Stimulated activated CD8-positive, alpha-beta memory T cell treated with anti-CD3 and anti-CD28 coated beads, Interleukin-7, amount 100 ng/mL, for 4 hours (primary cell): Measurements from ENCODE around the gene ANKRD11.
A peak's percentile ranks its signal among the peaks of the same experiment; 100 is the strongest.

Experiments used
- DNase-seq, 2 donors: peaks; one replicate each; pipeline ENCODE4 v3.0.0-alpha.2; 2020; ENCODE audit warnings: low read depth in 2 of 2

Gene ANKRD11

DNA sequence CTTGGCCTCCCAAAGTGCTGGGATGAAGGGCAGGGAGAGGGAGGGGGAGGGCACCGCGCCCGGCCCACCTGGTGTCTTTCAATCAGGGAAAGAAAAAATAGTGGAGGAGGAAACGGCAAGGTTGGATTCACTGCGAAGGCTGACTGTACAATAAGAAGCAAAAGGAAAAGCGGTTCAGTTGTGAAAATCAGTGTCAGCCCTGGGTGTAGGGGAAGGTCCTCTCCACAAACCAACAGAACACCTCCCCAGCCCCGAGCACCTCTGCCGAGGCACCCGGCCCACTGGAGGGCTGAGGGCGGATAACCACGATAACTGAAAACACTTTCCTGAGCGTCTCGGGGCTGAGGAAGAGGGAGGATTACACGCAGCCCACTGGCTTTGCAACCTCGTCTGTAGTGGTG, 16.4 kb upstream of the ANKRD11 start:
- DNase-seq: peak in 1 of 2 donors; percentile 26

DNA sequence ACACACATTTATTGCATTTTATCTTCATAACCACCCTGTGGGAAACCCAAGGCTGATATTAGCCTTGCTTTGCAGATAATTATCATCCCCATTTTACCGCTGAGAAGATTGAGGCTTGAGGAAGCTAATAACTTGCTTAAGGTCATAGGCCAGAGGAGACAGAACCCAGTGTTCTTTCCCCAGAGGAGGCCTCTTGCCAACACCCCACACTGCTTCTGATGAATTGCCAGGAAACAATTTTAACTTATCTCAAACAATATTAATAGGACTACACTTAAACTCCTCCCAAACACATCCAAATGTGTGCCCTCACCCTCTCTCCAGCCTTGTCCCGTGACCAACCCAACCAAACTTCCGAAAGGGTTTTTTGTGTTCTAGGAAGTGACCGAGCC, 15.7 kb upstream of the ANKRD11 start:
- no peak for DNase-seq

DNA sequence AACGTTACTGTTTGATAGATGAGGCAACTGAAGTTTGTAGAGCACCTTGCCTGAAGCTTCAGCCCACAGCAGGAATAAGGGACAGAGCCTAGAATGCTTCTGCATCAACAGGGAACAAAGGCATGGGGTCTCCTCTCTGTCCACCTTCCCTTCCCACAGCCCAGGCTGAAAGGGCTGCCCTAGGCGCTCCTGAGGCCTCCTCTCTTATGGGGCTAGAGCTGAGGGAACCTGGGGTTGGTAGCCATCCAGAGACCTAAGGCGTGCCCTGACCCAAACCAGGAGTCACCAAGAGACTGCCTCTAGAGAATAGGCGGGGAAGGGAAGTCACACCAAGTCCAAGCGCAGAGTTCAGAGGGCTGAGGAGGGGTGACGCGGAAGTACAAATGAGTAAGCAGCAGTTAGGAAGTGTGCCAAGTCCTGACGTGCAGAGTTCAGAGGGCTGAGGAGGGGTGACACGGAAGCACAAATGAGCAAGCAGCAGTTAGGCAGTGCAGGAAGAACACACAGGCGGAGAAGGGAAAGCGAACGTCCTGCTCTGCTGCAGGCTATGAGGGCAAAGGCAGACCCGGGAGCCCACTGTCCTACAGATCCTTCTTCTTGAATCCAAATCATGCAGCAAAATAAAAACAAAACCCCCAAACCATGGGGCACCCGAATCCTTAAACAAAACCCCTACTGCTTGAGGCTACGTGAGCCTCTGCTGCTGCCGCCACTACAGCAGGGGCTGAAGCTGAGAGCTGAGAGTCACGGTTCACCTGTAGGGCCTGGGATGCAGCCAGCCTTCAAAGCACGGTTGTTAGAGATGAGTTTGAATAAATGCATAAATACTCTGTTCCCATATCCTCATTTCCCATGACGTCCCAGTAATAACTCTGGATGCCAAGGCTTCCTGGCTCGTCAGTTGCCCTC, 15.1 kb upstream of the ANKRD11 start:
- DNase-seq: peak; percentile 79 to 87

DNA sequence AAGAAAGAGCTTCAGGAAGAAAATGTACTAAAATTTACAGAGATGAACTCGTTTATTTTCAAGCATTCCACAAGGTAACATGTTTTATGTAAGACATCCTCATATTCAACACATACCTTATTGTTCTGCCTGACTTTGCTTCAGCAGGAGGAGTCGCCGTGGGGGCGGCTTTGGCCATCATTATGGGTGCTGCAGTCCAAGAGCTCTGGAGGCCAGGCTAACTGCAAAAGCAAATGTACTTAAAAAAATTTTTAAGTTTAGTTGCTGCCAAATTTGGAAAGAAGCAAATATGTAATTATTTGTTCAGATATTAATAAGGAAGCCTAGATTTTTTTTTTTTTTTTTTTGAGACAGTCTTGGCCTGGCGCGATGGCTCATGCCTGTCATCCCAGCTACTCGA, 13.7 kb upstream of the ANKRD11 start:
- DNase-seq: no peak

DNA sequence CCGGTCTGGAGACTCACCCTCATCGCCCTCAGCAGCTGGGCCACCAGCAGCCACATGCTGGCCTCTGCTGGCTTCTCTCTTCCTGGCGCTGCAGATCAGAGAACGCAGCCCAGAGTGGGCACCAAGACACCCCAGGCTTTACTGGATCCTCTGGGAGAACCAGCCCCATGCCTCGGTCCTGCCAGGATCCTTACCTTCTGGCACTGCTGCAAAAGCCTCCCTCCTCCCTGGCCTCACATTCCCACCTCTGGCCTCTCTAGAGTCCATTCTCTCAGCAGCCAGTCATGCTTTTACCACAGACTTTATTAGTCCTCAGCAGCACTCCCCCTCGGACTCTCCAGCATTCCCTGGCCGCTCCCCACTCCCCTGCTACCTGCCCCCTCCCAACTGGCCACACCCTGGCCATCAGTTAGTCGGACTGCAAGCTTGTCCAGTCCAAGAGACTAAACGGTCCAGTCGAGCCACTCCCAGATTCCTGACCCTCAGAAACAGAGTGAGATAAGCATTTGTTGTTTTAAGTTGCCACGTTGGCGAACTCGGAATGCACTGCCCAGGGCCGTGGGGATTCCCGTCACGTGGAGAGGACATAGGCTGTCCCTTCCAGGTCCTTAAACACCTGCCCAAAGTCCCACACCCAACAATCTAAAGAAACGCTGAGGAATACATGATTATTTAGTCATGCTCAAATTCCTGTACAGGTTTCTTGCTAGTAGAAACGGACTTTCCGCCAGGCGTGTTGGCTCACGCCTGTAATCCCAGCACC, 11.9 kb upstream of the ANKRD11 start:
- no peak for DNase-seq

DNA sequence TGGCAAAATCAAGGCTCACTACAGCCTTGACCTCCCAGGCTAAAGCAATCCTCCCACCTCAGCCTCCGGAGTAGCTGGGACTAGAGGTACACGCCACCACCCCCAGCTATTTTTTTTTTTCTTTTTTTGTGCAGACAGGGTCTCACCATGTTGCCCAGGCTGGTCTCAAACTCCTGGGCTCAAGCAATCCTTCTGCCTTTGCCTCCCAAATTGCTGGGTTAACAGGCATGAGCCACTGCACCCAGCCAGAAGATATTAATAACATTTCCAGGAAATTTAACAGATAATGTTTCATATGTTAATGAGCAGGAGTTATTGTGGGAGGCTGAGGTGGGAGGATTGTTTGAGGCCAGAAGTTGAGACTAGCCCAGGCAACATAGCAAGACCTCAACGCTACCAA, 9.4 kb upstream of the ANKRD11 start:
- no peak for DNase-seq

DNA sequence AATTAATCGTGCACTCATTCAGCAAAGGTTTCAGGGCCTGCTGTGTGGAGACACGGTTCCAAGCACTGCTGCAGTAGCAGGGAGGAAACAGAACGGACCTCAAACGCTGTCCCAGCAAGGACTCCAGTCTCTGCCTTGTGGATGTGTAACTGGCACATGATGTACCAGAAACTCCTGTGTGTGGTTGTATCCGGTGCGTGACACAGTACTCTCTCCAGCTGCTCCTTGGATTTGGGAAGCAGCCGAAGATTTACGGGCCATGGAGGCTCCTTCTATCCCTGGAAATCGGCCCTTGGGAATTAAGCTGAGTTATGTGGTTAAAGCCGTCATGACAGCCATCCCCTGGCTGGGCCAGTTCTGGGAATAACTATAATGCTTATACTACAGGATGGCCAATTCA, 8.5 kb upstream of the ANKRD11 start:
- no peak for DNase-seq

DNA sequence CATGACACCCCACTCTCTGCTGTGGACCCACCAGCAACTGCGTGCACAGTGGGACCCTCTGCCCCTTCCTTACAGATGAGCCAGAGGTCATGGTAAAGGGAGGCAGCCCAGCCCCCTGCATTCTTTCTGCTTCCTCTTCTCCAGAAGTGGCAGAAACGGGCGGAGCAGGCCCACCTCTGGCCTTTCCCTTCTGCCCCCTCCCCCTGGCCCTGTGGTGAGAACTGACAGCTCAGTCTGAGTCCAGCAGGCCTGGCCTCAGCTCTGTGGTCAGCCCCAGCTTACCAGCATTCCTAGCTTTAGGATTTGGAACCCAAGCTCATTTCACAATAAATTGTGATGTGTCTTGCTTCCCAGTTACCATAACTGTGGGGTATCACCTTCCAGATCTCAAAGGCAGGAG, 4.8 kb upstream of the ANKRD11 start:
- no peak for DNase-seq

DNA sequence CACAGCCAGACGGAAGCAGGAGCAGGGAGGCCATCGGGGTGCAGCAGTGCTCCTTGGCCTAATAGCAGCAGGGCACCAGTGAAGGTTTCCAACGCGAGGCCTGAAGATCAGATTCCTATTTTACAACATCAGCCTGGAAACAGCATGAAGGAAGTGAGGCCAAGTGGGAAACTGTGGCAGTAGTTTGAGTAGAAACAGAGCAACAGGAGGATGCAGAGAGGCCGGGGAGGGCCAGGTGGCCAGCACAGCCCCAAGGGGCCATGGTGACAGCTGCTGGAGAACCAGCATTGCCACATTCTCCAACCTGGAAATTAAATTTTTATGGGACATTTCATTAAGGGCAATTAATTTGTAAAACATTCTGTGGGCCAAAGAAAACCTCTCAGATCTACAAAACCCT, 3.4 kb upstream of the ANKRD11 start:
- no peak for DNase-seq

DNA sequence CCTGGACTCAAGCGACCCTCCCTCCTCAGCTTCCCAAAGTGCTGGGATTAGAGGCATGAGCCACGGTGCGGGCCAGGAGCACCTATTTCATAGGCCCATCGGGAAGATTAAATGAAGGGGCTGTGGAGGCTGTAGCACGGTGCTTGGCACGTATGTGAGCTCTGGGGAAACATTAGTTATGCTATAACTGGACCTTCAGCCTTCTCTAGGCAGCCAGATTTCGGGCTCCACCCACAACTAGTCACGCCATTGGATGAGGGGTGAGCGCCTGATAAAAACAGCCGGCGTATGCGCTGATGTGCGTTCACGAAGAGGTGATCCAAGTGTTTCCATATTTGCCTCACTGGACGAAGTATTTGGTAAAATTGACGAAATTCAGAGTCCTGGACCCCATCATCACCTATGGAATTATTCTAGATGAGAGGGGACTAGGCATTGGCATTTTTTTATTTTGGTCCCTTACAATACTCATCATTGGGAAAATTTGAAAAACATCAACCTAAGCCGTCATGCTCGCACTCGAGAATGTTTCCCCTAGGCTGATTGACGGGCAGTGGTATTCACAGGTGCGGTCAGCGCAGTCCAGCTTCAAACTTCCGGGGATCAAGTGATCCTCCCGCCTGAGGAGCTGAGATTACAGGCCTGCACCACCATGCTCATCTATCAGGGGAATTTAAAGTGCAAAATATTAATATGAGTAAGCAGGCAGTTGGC, 1.8 kb upstream of the ANKRD11 start:
- DNase-seq: no peak

DNA sequence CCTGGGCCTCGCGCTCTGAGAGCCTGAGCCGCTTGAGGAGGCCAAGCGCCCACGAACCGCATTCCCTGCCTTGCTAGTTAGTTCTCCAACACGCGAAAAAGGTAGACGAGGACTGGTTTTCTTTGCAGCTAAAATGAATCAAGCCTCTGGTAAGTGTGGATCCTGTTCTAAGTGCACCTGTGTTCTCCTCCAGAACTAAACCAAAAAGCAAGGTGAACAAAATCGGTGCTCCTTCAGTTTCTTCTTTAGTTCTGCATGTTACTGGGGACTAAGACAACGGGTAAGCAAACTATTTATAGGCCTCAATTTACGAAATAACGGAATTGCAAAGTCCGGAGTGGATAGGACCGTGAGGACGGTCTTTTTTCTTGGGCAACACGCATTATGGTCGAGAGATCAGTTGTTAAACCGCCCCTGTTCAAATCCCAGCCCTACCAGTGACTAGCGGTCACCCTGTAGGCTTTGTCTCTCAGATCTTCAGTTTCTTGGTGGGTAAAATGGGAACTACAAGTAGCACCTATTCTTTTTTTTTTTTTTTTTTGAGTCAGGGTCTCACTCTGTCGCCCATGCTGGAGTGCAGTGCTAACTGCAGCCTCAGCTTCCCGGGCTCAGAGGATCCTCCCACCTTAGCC, 993 bp upstream of the ANKRD11 start:
- DNase-seq: no peak

DNA sequence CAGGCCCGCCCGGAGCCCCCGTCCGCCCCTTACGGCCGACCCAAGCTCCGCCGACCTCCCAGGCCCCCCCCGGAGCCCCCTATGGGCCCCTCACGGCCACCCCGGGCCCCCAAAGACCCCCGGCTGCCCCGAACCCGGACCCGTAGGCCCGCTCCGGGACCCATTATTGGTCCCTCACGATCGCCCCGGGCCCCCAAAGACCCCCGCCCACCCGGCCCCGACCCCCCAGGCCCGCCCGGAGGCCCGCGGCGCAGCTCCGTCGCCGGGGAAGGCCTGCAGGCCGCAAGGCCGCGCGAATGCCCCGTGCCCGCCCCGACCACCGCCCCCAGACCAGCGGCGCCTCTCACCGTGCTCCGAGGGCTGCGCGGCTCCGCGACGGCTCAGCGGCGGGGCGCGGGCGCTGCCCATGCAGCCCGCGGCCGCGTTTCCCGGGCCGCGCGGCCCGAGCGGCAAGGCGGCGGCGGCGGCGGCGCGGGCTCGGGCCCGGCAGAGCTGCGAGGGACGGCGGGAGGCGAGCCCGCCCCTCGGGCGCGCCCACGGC, 393 bp downstream of the ANKRD11 start:
- no peak for DNase-seq

DNA sequence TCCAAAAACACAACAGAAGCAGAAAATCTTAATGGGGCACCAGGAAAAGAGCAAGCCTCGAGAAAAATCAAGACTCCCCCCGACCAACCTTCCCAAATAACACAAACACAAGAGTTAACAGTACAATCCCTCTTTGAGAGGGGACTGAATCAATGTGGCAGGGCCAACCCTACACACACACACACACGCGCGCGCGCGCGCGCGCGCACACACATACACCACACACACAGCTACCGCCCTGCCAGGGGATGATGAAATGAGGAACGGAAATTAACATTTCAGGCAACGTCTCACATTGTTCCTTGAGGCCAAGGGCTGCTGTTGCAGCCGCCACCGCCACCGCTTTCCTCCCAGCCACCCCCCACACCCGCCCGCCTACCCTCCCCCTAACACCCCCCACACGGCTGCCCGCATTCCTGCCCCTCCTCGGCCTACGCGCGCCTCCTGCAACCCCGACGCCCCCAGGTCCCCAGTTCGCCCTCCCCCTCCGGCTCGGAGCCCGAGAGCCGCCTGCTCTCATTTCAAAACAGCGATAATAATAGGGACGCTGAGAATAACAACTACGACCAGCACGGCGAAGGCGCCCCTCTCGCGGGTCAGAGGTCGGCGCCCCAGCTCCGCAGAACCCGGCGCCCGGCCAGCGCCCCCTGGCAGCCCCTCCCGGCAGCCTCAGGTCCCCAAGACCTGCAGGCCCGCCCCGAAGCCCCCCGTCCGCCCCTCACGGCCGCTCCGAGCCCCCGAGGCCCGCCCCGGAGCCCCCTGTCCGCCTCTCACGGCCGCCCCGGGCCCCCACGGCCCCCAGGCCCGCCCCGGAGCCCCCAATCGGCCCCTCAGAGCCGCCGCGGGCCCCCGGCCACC, 1.1 kb downstream of the ANKRD11 start:
- peak; percentile 81 to 91 for DNase-seq

DNA sequence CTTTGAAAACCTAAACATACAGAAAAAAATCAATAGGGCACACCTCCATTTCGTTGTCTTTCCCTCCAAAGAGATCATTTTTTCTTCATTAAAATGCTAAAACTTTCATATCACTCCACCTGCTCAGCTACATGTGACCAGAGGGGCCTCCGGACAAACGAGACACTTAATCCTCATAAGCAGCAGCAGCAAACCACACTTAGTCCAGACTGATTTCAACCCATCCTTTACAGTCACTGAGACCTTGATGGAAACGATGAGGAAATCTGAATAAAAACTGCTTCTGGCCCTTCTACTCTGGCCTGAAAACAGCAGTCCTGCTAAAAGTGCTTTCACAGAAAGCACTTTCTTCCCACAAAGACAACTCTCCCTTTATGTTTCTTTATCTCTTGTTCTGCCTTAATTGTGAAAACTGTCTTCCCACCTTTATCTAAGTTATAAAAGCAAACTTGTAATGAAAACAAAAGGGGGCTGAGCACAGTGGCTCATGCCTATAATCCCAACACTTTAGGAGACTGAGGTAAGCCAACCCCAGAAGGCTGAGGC, 4.6 kb downstream of the ANKRD11 start:
- no peak for DNase-seq

DNA sequence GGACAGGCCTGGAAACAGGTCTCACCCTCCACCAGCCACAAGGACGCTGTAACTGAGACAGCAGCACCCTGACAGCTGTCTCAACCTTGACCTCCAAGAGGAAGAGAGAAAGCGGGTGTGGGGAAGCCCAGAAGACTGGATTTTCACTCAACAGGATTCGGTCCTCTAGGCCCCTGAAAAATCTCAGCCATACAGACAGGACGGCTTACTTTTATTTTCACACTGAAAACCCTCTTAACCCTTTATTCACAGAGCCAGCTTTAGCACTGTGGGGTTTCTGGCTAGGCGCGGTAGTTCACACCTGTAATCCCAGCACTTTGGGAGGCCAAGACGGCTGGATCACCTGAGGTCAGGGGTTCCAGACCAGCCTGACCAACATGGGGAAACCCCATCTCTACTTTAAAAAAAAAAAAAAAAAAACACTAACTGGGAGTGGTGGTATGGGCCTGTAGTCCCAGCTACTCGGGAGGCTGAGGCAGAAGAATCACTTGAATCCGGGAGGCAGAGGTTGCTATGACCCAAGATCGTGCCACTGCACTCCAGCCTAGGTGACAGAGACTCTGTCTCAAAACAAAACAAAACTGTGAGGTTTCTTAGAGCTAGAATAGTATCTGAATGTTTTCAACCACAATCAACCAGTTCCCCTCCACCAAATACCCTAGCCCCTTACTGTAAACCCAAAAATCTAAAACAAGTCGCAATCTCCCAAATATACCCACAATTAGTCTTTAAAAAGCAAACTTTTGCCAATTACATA, 5.3 kb downstream of the ANKRD11 start:
- DNase-seq: no peak

DNA sequence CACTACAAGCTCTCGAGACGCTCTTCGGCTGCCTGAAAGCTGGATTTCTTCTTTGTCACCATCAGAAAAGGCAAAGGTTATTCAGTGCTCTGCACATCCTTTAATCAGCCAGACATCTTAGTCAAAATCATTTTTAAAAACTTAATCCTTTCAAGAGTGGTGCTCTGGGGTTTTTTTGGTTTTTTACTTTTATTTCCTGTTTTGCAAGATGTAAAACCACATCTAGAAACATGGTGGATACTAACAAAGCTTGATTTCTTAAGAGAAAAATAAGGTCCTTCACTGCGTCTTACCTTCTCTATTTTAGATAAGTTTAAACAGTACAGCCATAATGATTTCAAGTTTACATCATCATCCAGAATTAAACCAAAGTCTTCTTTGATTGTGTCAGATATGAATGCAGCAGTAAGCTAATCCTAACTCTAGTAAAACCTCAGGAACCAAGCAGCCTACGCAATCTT, 6.3 kb downstream of the ANKRD11 start:
- no peak for DNase-seq

DNA sequence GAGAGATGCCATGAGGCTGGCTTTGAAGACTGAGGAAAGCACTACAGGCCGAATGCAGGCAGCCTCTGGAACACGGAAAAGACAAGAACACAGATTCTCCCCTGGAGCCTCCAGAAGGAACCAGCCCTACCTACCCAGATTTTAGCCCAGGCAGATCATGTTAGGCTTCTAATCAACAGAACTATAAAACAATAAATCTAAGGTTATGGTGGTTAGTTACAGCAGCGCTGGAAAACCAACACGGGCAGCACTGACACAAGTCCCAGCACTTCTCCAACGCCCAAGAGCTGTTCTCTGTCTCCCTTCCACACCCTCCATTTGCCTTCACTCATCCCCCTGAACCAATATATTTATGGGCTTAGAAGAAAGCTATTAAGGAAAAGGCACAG, 7.5 kb downstream of the ANKRD11 start:
- DNase-seq: no peak

DNA sequence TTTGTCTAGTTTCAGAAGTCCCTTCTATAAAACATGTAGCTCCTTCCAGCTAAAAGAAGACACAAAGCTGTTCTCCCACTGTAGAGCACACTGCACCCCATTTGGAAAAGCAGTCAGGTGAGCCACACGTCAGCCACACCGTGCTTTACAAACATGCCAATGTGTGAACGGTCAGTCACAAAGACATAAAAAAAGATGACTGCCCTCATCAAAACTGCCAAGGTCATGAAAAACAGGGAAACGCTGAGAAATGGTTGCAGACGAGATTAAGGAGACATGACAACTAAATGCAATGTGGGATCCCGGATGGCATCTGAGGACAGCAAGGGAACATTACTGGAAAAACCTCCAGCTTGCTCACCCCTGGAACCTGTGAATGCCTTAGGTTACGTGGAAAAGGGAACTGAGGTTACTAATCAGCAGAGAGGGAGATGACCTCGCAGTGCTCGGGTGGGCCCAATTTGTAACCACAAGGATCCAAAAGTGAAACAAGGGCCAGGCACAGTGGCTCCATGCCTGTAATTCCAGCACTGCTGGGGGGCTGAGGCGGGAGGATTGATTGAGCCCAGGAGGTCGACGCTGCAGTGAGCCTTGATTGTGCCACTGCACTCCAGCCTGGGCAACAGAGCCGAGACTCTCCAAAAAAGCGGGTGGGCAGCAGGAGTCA, 8.1 kb downstream of the ANKRD11 start:
- DNase-seq: no peak

DNA sequence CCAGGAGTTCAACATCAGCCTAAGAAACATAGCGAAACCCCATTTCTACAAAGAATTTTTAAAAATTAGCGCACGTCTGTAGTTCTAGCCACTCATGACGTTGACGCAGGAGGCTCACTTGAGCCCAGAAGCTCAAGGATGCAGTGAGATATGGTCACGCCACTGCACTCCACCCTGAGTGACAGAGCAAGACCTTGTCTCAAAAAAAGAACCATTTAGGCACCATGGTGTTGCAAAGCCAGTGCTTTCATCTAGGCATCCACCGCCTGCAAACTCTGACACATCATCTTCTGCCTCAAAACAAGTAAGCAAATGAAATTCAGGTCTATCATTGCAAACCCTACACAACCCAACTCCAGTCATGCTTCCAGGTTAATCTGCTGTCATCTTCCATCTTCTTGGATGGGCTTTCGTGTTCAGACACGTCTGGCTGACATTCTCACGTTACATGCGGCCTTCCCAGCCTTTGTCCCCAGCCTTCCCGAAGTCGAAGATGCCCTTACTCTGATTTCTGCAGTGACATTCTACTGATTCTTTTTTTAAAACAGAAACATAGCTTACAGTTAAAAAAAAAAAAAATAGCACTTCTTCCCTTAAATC, 8.9 kb downstream of the ANKRD11 start:
- no peak for DNase-seq
